Spleen (tissue), 7 donors: Measurements from ENCODE around the gene ANXA8.
"Not testable (repeated sequence)": the region's sequence is repeated elsewhere in the genome, so short reads cannot be mapped to it uniquely, and the experiment has no call there.

Experiments used
- CTCF ChIP-seq, 11 experiments: fragments of 200-600 bp in 7 of 11; fragments of 450-650 bp in 4 of 11; sonication (generic) in 4 of 11; IDR thresholded peaks in 8 of 11; conservative IDR thresholded peaks in 3 of 11; 1 replicate in 7 of 11; 2 replicates in 4 of 11; pipeline versions ENCODE4 v1.4.0 to v1.8.0; 2016 to 2021; ENCODE audit warnings: antibody characterized with exemption in 11 of 11, inconsistent platforms in 4 of 11, mild to moderate bottlenecking in 1 of 11
- POLR2AphosphoS5 ChIP-seq, 3 donors: sonication (generic); formaldehyde crosslinking; IDR thresholded peaks; one replicate each; pipeline ENCODE4 v1.5.1; 2017; ENCODE audit warnings: antibody characterized with exemption in 3 of 3
- donor health status: DM: no; HTN: no; CAD: no; lungs with moderate emphysema.
- donor health status: DM: no; HTN: no; CAD: no.
- donor health status: DM: no; HTN: no; CAD: no.

DNA sequence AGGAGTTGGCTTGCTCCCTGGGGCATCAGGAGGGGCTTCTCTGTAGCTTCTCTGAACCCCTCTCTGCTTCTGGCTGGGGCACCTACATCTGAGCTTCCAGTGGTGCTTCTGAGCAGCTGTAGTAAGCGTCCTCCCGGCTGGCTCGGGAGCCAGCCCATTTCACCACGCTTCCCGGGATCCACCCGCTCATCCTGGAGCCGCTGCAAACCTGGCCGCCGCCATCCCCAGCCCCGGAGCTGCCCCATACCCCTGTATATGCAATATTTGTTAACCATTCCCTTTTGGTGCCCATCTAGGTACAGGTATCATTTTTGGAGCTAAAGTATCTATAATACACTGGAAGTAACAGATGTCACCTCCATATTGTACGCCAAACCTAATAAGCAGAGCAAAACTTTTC, 871 bp upstream of the ANXA8 start:
- not testable (repeated sequence) for TF ChIP-seq CTCF (IDR thresholded peaks at IDR 0.05 in 8 of 11, conservative IDR thresholded peaks at IDR 0.05 in 3 of 11); POLR2AphosphoS5 (IDR thresholded peaks at IDR 0.05)
